Trophoblast cell (in vitro differentiated cells and primary cell): Measurements from ENCODE around the gene LMF1.

Source experiments
- DNase-seq, 2 donors: peaks; one replicate each; pipeline ENCODE4 v3.0.0-alpha.2; 2016
- H2AFZ ChIP-seq: 2 replicates; pipeline ENCODE4 v1.6.1; 2013; ENCODE audit warnings: low read length, moderate library complexity, mild to moderate bottlenecking; ENCODE audit not compliant: insufficient read depth, poor library complexity
- H2AK5ac ChIP-seq: 2 replicates; pipeline ENCODE4 v1.6.1; 2013; ENCODE audit warnings: mild to moderate bottlenecking, low read length
- H2BK120ac ChIP-seq: 2 replicates; pipeline ENCODE4 v1.6.1; 2013; ENCODE audit warnings: low read length, mild to moderate bottlenecking, moderate library complexity; ENCODE audit not compliant: insufficient read depth, poor library complexity
- H2BK12ac ChIP-seq: 2 replicates; pipeline ENCODE4 v1.6.1; 2013; ENCODE audit warnings: mild to moderate bottlenecking, low read length, moderate library complexity
- H2BK5ac ChIP-seq: 2 replicates; pipeline ENCODE4 v1.6.1; 2013; ENCODE audit warnings: low read length, low read depth, moderate library complexity, mild to moderate bottlenecking; ENCODE audit not compliant: poor library complexity
- H3K14ac ChIP-seq: 2 replicates; pipeline ENCODE4 v1.6.1; 2013; ENCODE audit warnings: mild to moderate bottlenecking, low read length
- H3K18ac ChIP-seq: 2 replicates; pipeline ENCODE4 v1.6.1; 2013; ENCODE audit warnings: mild to moderate bottlenecking, low read length
- H3K23ac ChIP-seq: 2 replicates; pipeline ENCODE4 v1.6.1; 2013; ENCODE audit warnings: low read length
- H3K27ac ChIP-seq: 2 replicates; pipeline ENCODE4 v1.5.1; 2013; ENCODE audit warnings: low read depth, mild to moderate bottlenecking, inconsistent platforms, low read length, moderate library complexity
- H3K27me3 ChIP-seq: 2 replicates; pipeline ENCODE4 v1.6.1; 2013; ENCODE audit warnings: inconsistent platforms, mild to moderate bottlenecking, low read length, moderate library complexity; ENCODE audit not compliant: insufficient read depth
- H3K36me3 ChIP-seq, 2 experiments: 1 replicate in 1 of 2; 2 replicates in 1 of 2; pipeline ENCODE4 v1.6.1; 2013; ENCODE audit warnings: low read length in 2 of 2, mild to moderate bottlenecking in 2 of 2, moderate library complexity in 1 of 2; ENCODE audit not compliant: insufficient read depth in 2 of 2, control insufficient read depth in 1 of 2
- H3K4ac ChIP-seq: 2 replicates; pipeline ENCODE4 v1.6.1; 2013; ENCODE audit warnings: low read depth, mild to moderate bottlenecking, low read length, moderate library complexity
- H3K4me1 ChIP-seq, 2 experiments: 1 replicate in 1 of 2; 2 replicates in 1 of 2; pipeline ENCODE4 v1.6.1; 2013; ENCODE audit warnings: low read length in 2 of 2, mild to moderate bottlenecking in 2 of 2, moderate library complexity in 1 of 2; ENCODE audit not compliant: insufficient read depth in 2 of 2, control insufficient read depth in 1 of 2
- H3K4me2 ChIP-seq: 2 replicates; pipeline ENCODE4 v1.6.1; 2013; ENCODE audit warnings: inconsistent platforms, mild to moderate bottlenecking, low read length, moderate library complexity
- H3K4me3 ChIP-seq: 2 replicates; pipeline ENCODE4 v1.5.1; 2013; ENCODE audit warnings: mild to moderate bottlenecking, low read depth, low read length, inconsistent platforms
- H3K79me1 ChIP-seq: one replicate; pipeline ENCODE4 v1.6.1; 2013; ENCODE audit warnings: low read length
- H3K79me2 ChIP-seq: 2 replicates; pipeline ENCODE4 v1.6.1; 2013; ENCODE audit warnings: low read length, mild to moderate bottlenecking; ENCODE audit not compliant: control insufficient read depth, insufficient read depth, poor library complexity
- H3K9ac ChIP-seq: 2 replicates; pipeline ENCODE4 v1.6.1; 2013; ENCODE audit warnings: mild to moderate bottlenecking, low read length
- H3K9me3 ChIP-seq: 2 replicates; pipeline ENCODE4 v1.6.1; 2013; ENCODE audit warnings: low read depth, mild to moderate bottlenecking, control low read depth, inconsistent platforms, low read length; ENCODE audit not compliant: insufficient read depth
- H4K12ac ChIP-seq: 2 replicates; pipeline ENCODE4 v1.6.1; 2013; ENCODE audit warnings: low read depth, mild to moderate bottlenecking, low read length, moderate library complexity
- H4K8ac ChIP-seq: 2 replicates; pipeline ENCODE4 v1.6.1; 2013; ENCODE audit warnings: low read depth, mild to moderate bottlenecking, low read length, moderate library complexity
- H4K91ac ChIP-seq: one replicate; pipeline ENCODE4 v1.6.1; 2013; ENCODE audit warnings: low read depth, mild to moderate bottlenecking, low read length, moderate library complexity
- WGBS: extraction: QIAGEN DNeasy Blood & Tissue Kit; methylation state at CpG from one replicate; pipeline ENCODE4 v1.1.7; 2013; ENCODE audit warnings: missing lambda C conversion rate; ENCODE audit not compliant: insufficient read length, insufficient coverage; ENCODE audit errors: extremely low coverage; 5-methylcytosine and 5-hydroxymethylcytosine counted together

Gene LMF1

GRCh38 chr16:965487-965886, 5.3 kb downstream of the LMF1 start:
- Histone ChIP-seq H3K23ac (no peak overlapping the region), H2BK12ac (no peak overlapping the region), H3K4me3 (no peak overlapping the region), H2AK5ac (no peak overlapping the region), H4K8ac (no peak overlapping the region), H3K18ac (no peak overlapping the region), H2BK120ac (no peak overlapping the region), H3K14ac (no peak overlapping the region), H4K12ac (no peak overlapping the region), H3K79me2 (peaks cover 5% of the 10 kb centered on the region), H2AFZ (no peak overlapping the region), H3K36me3 (peaks cover 0 to 2% of the 10 kb centered on the region in 2 experiments), H4K91ac (no peak overlapping the region), H2BK5ac (no peak overlapping the region), H3K9me3 (peaks cover 21% of the 10 kb centered on the region), H3K4me1 (peaks cover 5 to 7% of the 10 kb centered on the region in 2 experiments), H3K27ac (no peak overlapping the region), H3K4ac (no peak overlapping the region), H3K27me3 (no peaks in the 10 kb centered on the region), H3K79me1 (peaks cover 3% of the 10 kb centered on the region), H3K4me2 (no peak overlapping the region), H3K9ac (no peak overlapping the region)
- no peak for DNase-seq
- no CpG with 5 or more reads among the region's 4 CpGs for WGBS

- no peak overlapping the region for H3K9ac ChIP-seq
- no peak overlapping the region for H3K27ac ChIP-seq
- no peak overlapping the region for H2AK5ac ChIP-seq
- H3K4ac ChIP-seq, result no peak overlapping the region
- no peak overlapping the region for H3K4me2 ChIP-seq
- no CpG with 5 or more reads among the region's 13 CpGs for WGBS
- H2BK5ac ChIP-seq, result no peak overlapping the region
- no peak overlapping the region for H3K23ac ChIP-seq
- peaks cover under 1% of the 10 kb centered on the region for H3K79me2 ChIP-seq
- H3K14ac ChIP-seq, result no peak overlapping the region
- DNase-seq, result no peak
- H3K9me3 ChIP-seq, result peaks cover 24% of the 10 kb centered on the region
- no peak overlapping the region for H4K8ac ChIP-seq
- H3K27me3 ChIP-seq, result no peaks in the 10 kb centered on the region
- no peak overlapping the region for H2AFZ ChIP-seq
- no peak overlapping the region for H4K91ac ChIP-seq
- H3K79me1 ChIP-seq, result no peaks in the 10 kb centered on the region
- no peak overlapping the region for H2BK12ac ChIP-seq
- H2BK120ac ChIP-seq, result no peak overlapping the region
- no peak overlapping the region for H3K4me3 ChIP-seq
- no peak overlapping the region for H4K12ac ChIP-seq
- no peak overlapping the region for H3K18ac ChIP-seq
- peaks cover 0 to 2% of the 10 kb centered on the region in 2 experiments for H3K36me3 ChIP-seq
- H3K4me1 ChIP-seq, result peaks cover 4 to 7% of the 10 kb centered on the region in 2 experiments
These were observed 5.8 kb downstream of the LMF1 start for GRCh38 chr16:965036-965395.

GRCh38 chr16:964356-965035, 6.3 kb downstream of the LMF1 start:
- H2AFZ ChIP-seq, result no peak overlapping the region
- H3K27ac ChIP-seq, result no peak overlapping the region
- H2BK120ac ChIP-seq, result no peak overlapping the region
- H3K4ac ChIP-seq, result no peak overlapping the region
- H4K8ac ChIP-seq, result no peak overlapping the region
- no peak overlapping the region for H3K4me2 ChIP-seq
- no peaks in the 10 kb centered on the region for H3K79me2 ChIP-seq
- H4K91ac ChIP-seq, result no peak overlapping the region
- no peak overlapping the region for H2AK5ac ChIP-seq
- no peaks in the 10 kb centered on the region for H3K79me1 ChIP-seq
- H2BK5ac ChIP-seq, result no peak overlapping the region
- no peak overlapping the region for H3K9ac ChIP-seq
- no peak overlapping the region for H3K18ac ChIP-seq
- H3K23ac ChIP-seq, result no peak overlapping the region
- no peak overlapping the region for H4K12ac ChIP-seq
- H3K14ac ChIP-seq, result no peak overlapping the region
- H3K4me3 ChIP-seq, result no peak overlapping the region
- no CpG with 5 or more reads among the region's 27 CpGs for WGBS
- peaks cover 0 to 2% of the 10 kb centered on the region in 2 experiments for H3K36me3 ChIP-seq
- no peaks in the 10 kb centered on the region for H3K27me3 ChIP-seq
- peak in 1 of 2 donors; percentile 59 for DNase-seq
- peaks cover 27% of the 10 kb centered on the region for H3K9me3 ChIP-seq
- H3K4me1 ChIP-seq, result peaks cover 0 to 2% of the 10 kb centered on the region in 2 experiments
- H2BK12ac ChIP-seq, result no peak overlapping the region

GRCh38 chr16:963913-964312, 6.9 kb downstream of the LMF1 start:
- H3K4me1 ChIP-seq, result no peaks in the 10 kb centered on the region
- H3K9me3 ChIP-seq, result peaks cover 31% of the 10 kb centered on the region
- peak; percentile 48 to 78 for DNase-seq
- no peak overlapping the region for H3K23ac ChIP-seq
- no peaks in the 10 kb centered on the region for H3K27me3 ChIP-seq
- H3K36me3 ChIP-seq, result no peaks in the 10 kb centered on the region
- H2BK120ac ChIP-seq, result no peak overlapping the region
- no peak overlapping the region for H2BK12ac ChIP-seq
- no peaks in the 10 kb centered on the region for H3K79me2 ChIP-seq
- no peak overlapping the region for H3K4me3 ChIP-seq
- no peaks in the 10 kb centered on the region for H3K79me1 ChIP-seq
- WGBS, result no CpG with 5 or more reads among the region's 17 CpGs
- no peak overlapping the region for H2AK5ac ChIP-seq
- H4K91ac ChIP-seq, result no peak overlapping the region
- no peak overlapping the region for H3K27ac ChIP-seq
- no peak overlapping the region for H3K4me2 ChIP-seq
- H4K8ac ChIP-seq, result no peak overlapping the region
- H4K12ac ChIP-seq, result no peak overlapping the region
- H2BK5ac ChIP-seq, result no peak overlapping the region
- no peak overlapping the region for H3K14ac ChIP-seq
- no peak overlapping the region for H3K9ac ChIP-seq
- H3K18ac ChIP-seq, result no peak overlapping the region
- no peak overlapping the region for H3K4ac ChIP-seq
- H2AFZ ChIP-seq, result no peak overlapping the region
